Measurements from ENCODE around the gene ZSCAN5A.
"Not testable (repeated sequence)": the region's sequence is repeated elsewhere in the genome, so short reads cannot be mapped to it uniquely, and the experiment has no call there.

ZSCAN5A gene

GRCh38 chr19:56245121-56245740 is 69.4 kb downstream of the ZSCAN5A start:
- Histone ChIP-seq H3K36me3 (no peaks in the 10 kb centered on the region), H3K27ac (no peak overlapping the region), H3K4me3 (no peak overlapping the region), H4K20me1 (no peaks in the 10 kb centered on the region), H3K4me1 (no peaks in the 10 kb centered on the region), H3K9ac (no peak overlapping the region), H3K9me3 (replicated peaks in 1 of 11) (no peaks in the 10 kb centered on the region), H3K27me3 (no peaks in the 10 kb centered on the region), H3K4me2 (no peak overlapping the region)
- TF ChIP-seq Cebpa-rat (IDR thresholded peaks at IDR 0.05): no peak

DNA sequence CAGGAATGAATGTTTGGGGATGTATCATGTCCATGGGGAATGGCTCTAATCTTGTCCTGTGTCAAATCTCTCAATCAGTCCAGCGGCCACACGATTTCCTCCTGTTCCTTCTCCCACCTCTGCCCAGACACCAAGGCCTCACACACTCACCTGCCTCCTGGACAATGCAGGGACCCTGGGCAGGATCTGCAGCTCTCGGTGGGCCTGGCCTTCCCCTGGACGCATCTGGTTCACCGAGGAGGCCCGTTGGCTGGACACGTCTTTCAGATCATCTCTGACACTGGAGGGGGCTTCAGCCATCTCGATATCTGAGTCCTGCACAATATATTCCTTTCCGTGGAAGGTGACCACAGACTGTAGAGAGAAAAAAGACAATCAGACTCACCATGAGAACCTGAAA is 91.2 kb downstream of the ZSCAN5A start:
- no peaks in the 10 kb centered on the region for H4K20me1 ChIP-seq
- H3K27me3 ChIP-seq: no peaks in the 10 kb centered on the region
- H3K9me3 ChIP-seq (replicated peaks in 1 of 11): no peaks in the 10 kb centered on the region
- H3K4me1 ChIP-seq: no peaks in the 10 kb centered on the region
- no peak overlapping the region for H3K4me3 ChIP-seq
- no peak overlapping the region for H3K9ac ChIP-seq
- no peak for TF ChIP-seq Cebpa-rat (IDR thresholded peaks at IDR 0.05)
- H3K27ac ChIP-seq: no peak overlapping the region
- no peak overlapping the region for H3K4me2 ChIP-seq
- peaks cover 0 to 18% (median 8%) of the 10 kb centered on the region in 11 experiments; a peak in 9 of 22 replicates for H3K36me3 ChIP-seq

DNA sequence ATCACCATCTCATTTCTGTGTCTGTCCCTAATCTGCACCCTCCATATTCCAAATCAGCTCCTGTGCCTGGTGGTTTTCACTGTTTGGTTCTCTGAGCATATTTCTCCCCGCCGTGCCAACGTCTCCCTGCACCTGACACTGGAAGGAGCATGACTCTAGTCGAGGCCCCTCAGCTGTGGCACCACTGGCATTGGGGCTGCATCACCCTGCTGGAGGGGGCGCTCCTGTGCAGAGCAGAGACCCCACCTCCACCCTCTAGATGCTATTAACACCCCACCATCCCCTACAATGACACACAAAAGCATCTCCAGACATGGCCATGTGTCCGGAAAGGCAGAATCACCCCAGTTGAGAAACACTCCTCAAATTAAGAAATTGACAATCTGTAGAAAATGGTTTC is 91.7 kb downstream of the ZSCAN5A start:
- no peaks in the 10 kb centered on the region for H4K20me1 ChIP-seq
- H3K4me3 ChIP-seq: no peak overlapping the region
- TF ChIP-seq Cebpa-rat (IDR thresholded peaks at IDR 0.05): no peak
- no peak overlapping the region for H3K27ac ChIP-seq
- peaks cover 0 to 18% (median 8%) of the 10 kb centered on the region in 11 experiments; a peak in 9 of 22 replicates for H3K36me3 ChIP-seq
- no peak overlapping the region for H3K9ac ChIP-seq
- peaks cover 0 to 3% (median 2%) of the 10 kb centered on the region in 11 experiments; a peak in 15 of 22 replicates for H3K27me3 ChIP-seq
- H3K4me1 ChIP-seq: peaks cover 0 to 2% (median under 1%) of the 10 kb centered on the region in 10 experiments; a peak in 12 of 20 replicates
- H3K4me2 ChIP-seq: no peak overlapping the region
- no peaks in the 10 kb centered on the region for H3K9me3 ChIP-seq (replicated peaks in 1 of 11)

GRCh38 chr19:56221851-56222250 is 92.8 kb downstream of the ZSCAN5A start:
- H3K27me3 ChIP-seq: peaks cover 5 to 12% (median 9%) of the 10 kb centered on the region in 11 experiments; a peak in 17 of 22 replicates
- TF ChIP-seq Cebpa-rat (IDR thresholded peaks at IDR 0.05): no peak
- no peak overlapping the region for H3K4me3 ChIP-seq
- H3K27ac ChIP-seq: no peak overlapping the region
- H3K9me3 ChIP-seq (replicated peaks in 1 of 11): no peaks in the 10 kb centered on the region
- H4K20me1 ChIP-seq: no peaks in the 10 kb centered on the region
- no peak overlapping the region for H3K9ac ChIP-seq
- no peak overlapping the region for H3K4me2 ChIP-seq
- H3K4me1 ChIP-seq: peaks cover 9 to 12% (median 11%) of the 10 kb centered on the region in 10 experiments
- peaks cover 0 to 18% (median 8%) of the 10 kb centered on the region in 11 experiments; a peak in 9 of 22 replicates for H3K36me3 ChIP-seq

- peaks cover 12 to 16% (median 15%) of the 10 kb centered on the region in 10 experiments for H3K4me1 ChIP-seq
- not testable (repeated sequence) for H4K20me1 ChIP-seq; H3K27ac ChIP-seq; H3K9ac ChIP-seq; H3K9me3 ChIP-seq (replicated peaks in 1 of 11); H3K4me3 ChIP-seq; H3K4me2 ChIP-seq
- H3K27me3 ChIP-seq: peaks cover 5 to 14% (median 10%) of the 10 kb centered on the region in 11 experiments; a peak in 17 of 22 replicates
- H3K36me3 ChIP-seq: peaks cover 0 to 18% (median 8%) of the 10 kb centered on the region in 11 experiments; a peak in 9 of 22 replicates
- TF ChIP-seq Cebpa-rat (IDR thresholded peaks at IDR 0.05): peak in 1 of 11 experiments; percentile 22; a peak in 1 of 22 replicates
Measured at GRCh38 chr19:56221442-56221841, 93.2 kb downstream of the ZSCAN5A start.

- Histone ChIP-seq H3K9me3 (replicated peaks in 1 of 11) (no peaks in the 10 kb centered on the region), H3K27ac (no peak overlapping the region), H3K4me3 (no peak overlapping the region), H4K20me1 (no peaks in the 10 kb centered on the region), H3K4me2 (no peak overlapping the region), H3K27me3 (peaks cover 5 to 14% (median 10%) of the 10 kb centered on the region in 11 experiments; a peak in 17 of 22 replicates), H3K36me3 (peaks cover 0 to 18% (median 8%) of the 10 kb centered on the region in 11 experiments; a peak in 9 of 22 replicates), H3K9ac (no peak overlapping the region), H3K4me1 (peaks cover 12 to 18% (median 15%) of the 10 kb centered on the region in 10 experiments)
- no peak for TF ChIP-seq Cebpa-rat (IDR thresholded peaks at IDR 0.05)
Measured at GRCh38 chr19:56218961-56219360, 95.7 kb downstream of the ZSCAN5A start.

GRCh38 chr19:56217039-56217949 is 97.3 kb downstream of the ZSCAN5A start:
- H3K36me3 ChIP-seq: peaks cover 0 to 14% (median 7%) of the 10 kb centered on the region in 11 experiments; a peak in 7 of 22 replicates
- H3K4me3 ChIP-seq: peak overlapping the region; percentile 43 to 65 (median 54)
- peaks cover 5 to 14% (median 10%) of the 10 kb centered on the region in 11 experiments; a peak in 17 of 22 replicates for H3K27me3 ChIP-seq
- peak overlapping the region; percentile 41 to 73 (median 67) for H3K9ac ChIP-seq
- H3K9me3 ChIP-seq (replicated peaks in 1 of 11): no peaks in the 10 kb centered on the region
- peak overlapping the region in 10 of 11 experiments; percentile 6 to 62 (median 36); a peak in 14 of 22 replicates for H3K27ac ChIP-seq
- H3K4me2 ChIP-seq: peak overlapping the region; percentile 90 to 99 (median 94)
- H3K4me1 ChIP-seq: peaks cover 12 to 18% (median 15%) of the 10 kb centered on the region in 10 experiments
- no peaks in the 10 kb centered on the region for H4K20me1 ChIP-seq
- no peak for TF ChIP-seq Cebpa-rat (IDR thresholded peaks at IDR 0.05)

DNA sequence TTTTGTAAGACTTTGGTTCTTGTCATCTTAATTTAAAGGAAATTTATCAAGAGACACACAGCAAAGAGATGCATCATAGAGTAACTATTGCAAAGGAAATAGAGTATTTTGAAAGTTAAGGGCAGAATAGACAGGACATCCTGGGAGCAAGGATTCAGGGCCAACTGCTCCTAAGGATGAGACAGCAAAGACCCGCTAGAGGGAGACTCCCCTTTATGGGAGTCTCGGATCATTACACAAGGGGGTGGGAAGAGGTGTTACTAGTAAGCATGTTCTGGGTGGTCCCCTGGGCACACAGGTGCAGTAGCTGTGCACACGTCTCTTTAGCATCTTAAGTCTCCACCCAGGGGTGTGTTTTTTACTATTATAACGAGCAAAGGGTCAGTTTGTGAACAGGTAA is 102.9 kb downstream of the ZSCAN5A start:
- Histone ChIP-seq H3K27ac (no peak overlapping the region), H3K4me1 (peaks cover 2 to 5% (median 3%) of the 10 kb centered on the region in 10 experiments; a peak in 19 of 20 replicates), H3K27me3 (0 out of 22 replicates have a peak, but pooled peaks cover 0 to 2% (median 0%) of the 10 kb centered on the region in 11 experiments), H3K36me3 (no peaks in the 10 kb centered on the region), H3K4me2 (no peak overlapping the region), H3K4me3 (no peak overlapping the region), H3K9me3 (replicated peaks in 1 of 11) (no peaks in the 10 kb centered on the region), H3K9ac (no peak overlapping the region), H4K20me1 (no peaks in the 10 kb centered on the region)
- no peak for TF ChIP-seq Cebpa-rat (IDR thresholded peaks at IDR 0.05)

GRCh38 chr19:56210036-56210435 is 104.6 kb downstream of the ZSCAN5A start:
- H3K27ac ChIP-seq; H3K9me3 ChIP-seq (replicated peaks in 1 of 11); H3K36me3 ChIP-seq; H3K4me1 ChIP-seq; H3K27me3 ChIP-seq; H3K4me2 ChIP-seq; H4K20me1 ChIP-seq; H3K4me3 ChIP-seq; H3K9ac ChIP-seq: not testable (repeated sequence)
